GM21786 (cell line): Measurements from ENCODE around the gene RIT2.

ENCODE experiments used
- ATAC-seq: cut with Tn5 transposase; IDR thresholded peaks from one replicate; pipeline ENCODE4 v1.9.1; 2021; ENCODE audit not compliant: unreplicated experiment

The RIT2 gene

DNA sequence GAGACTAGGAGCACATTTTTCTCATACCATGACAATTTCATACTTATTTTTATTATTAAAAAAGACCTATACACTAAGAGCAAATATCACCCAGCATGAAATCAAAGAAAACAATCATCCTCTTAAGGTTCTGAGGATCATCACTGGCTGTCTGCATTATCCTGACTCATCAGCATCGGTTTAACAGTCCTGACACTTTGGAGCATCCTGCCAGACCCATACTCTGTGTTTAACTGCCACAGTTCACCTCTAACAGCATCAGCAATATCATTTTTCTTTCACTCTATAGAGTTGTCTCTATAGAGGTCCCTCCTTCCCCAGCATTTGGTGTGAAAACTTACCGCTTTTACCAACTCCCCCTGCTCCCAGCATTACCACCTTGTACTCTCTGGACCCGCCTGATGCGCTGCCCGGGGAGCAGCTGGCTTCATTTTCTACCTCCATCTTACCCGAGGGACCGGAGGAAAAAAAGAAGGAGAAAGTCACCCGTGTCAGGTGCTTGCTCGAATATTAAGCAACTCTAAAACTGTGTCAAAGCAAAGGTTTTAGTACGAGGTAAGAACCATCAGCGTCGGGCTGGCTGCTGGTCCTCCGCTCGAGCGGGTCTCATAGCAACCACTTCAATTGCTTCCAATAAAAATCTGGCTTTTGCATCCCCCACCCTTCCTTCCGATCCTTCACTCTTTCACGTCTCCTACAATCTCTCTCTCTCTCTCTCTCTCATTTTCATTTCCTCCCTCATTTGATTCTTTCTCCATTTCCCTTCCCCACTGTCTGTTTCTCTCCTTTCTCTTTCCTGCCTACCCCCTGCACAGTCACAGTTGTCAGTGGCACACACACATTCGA lies at the start of gene RIT2:
Gene RIT2, minus strand, starts transcription at position 610 of the 846 bp plus-strand sequence.
- ATAC-seq = no peak

DNA sequence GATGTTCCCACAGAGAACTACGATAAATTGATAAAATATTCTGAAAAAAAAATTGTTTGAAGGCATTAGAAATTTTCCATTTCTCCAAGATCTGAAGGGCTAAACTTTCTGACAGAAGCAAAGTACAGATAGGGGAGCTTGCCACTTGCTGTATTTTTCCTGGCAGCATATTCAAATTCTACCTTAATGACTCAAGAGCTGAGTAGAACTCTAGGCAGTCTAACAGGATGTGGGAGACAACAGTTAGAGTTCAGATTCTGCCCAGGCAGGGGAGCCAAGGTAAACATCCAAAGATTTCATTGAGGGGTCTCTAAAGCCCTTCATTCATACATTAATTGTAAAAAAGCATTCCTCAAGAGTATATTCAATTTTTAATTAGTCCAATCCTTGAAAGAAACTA lies 46.0 kb upstream of the RIT2 start:
- no peak for ATAC-seq

DNA sequence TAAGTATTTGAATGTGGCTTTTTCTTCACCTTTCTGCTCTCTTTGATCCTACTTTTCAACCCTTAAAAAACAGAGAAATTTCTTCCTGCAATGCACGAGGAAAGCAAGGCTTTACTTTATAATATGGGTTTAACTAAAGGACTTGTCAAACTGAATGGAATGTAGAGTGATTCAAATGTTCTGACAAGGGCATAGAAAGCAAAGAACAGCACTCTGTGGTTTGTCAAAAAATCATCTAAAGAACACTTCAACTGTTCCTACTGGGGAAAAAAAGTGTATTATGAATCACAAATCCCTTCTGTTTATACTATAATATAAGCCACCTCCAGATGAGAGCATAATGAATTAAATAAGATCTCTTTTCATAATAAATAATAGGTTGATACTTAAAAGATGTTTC lies 45.0 kb upstream of the RIT2 start:
- no peak for ATAC-seq

DNA sequence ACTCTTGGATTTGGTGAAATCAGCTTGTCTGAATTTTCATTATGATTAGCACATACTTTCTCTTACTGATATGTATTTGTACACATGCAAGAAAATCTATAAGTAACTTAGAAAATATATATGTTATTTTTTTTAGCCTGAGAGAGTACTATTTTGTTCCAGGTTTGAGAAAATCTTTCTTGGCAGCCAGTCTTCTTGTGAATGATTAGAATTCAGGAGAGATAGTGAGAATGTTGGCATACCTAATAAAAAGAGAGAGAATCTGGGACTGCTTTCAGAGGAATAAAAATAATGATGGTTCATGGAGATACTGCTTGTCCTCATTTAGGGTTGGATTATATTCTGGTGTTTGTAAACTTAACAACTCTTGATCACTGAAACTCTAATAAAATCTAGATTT lies 44.4 kb upstream of the RIT2 start:
- no peak for ATAC-seq

DNA sequence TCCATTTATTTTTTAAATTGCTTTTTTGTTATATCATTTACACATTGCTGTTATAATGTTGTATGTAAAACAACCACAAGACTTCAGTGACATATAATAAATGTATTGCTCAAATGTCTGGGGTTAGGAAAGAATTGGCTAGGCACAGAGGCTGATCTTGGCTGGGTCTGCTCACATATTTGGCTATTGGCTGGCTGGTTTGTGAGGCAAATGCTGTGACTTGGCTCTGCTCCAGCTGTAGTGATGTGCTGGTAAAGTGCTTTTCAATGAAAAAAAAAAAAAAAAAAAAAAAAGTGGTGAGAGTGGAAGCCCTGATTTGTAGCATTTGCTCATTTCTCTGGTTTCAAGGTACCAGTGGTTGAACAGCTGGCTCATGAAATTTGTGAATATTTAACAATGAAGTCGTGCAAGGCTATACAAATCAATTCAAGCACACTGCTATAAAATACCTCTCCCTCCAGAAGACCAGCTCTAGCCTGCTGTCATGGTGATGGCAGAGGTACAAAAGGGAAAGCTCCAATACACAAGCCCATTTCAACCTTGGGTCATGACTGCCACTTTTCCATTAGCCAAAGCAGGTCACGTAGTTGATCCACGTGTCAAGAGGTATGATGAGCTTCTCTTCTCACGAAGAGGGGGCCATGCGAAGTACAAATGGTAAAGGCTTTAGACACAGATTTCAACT lies 43.7 kb upstream of the RIT2 start:
- no peak for ATAC-seq

DNA sequence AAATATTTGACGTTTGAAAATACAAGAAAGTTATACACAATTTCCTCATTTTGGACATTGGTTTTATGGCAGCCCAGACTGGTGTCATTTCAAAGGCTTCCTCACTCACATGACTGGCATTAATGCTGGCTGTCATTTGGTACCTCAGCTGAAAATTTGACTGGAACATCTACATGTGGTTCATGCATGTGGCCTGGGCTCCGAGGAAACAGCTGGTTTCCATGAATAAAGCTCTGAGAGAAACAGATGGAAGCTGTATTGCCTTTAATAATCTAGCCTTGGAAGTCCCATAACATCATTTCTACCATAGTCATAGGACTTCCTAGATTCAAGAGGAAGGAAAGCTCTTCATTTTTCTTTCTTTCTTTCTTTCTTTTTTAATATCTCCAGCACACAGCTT lies 42.9 kb upstream of the RIT2 start:
- ATAC-seq = no peak

DNA sequence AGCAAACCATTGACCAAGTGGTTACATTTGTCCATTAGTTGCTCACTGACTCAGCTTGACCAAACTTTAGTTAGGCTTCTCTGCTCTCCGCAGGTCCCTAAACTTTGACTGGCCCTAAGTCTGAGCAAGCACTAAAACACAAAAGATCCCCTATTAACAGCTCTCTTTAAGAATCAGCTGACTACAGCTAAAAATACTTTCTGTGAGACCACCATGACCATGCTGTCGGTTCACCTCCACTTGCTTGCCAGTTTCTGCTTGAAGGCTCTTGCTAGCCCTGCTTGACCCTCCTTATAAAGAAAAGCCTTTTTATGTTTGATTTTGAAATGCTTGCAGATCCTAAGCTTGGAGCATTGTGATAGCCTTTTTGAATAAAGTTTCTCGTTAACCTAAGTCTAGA lies 40.4 kb upstream of the RIT2 start:
- ATAC-seq = no peak

DNA sequence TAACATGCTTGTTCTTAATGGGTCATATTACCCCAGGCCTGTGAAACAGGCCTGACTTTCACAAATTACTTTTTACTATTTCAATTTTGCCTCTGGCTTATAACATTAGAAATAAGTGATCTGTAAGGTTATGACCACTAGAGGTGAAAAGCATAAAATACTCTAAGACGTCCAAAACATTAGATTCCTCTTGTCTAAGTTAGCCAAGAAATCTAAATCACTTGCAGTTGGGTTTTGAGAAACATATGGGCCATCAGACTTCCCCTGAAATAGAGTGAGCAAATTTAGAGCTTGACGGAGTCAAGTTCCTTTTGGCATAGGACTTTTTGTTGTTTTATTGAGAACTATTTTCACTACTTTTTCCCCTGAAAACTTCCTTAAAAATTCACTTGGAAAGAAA lies 32.7 kb upstream of the RIT2 start:
- ATAC-seq = no peak

DNA sequence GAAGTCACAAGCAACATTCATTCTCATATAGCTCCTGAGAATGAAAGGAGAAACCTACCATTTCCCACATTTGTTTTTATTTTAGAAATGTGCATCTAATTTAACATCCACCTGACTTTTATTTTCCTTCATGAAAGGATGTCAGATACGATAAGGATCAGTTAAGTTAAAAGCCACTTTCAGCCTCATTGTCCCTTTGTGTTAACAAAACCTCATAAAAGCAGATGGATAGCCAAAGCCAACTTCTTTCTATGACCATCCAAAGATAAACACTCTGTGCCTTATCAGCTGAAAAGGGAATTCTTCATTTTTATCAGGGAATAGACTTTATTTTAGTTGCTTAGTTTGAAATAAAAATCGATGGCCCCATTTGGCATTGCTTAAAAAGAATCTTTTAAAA lies 25.7 kb upstream of the RIT2 start:
- no peak for ATAC-seq

DNA sequence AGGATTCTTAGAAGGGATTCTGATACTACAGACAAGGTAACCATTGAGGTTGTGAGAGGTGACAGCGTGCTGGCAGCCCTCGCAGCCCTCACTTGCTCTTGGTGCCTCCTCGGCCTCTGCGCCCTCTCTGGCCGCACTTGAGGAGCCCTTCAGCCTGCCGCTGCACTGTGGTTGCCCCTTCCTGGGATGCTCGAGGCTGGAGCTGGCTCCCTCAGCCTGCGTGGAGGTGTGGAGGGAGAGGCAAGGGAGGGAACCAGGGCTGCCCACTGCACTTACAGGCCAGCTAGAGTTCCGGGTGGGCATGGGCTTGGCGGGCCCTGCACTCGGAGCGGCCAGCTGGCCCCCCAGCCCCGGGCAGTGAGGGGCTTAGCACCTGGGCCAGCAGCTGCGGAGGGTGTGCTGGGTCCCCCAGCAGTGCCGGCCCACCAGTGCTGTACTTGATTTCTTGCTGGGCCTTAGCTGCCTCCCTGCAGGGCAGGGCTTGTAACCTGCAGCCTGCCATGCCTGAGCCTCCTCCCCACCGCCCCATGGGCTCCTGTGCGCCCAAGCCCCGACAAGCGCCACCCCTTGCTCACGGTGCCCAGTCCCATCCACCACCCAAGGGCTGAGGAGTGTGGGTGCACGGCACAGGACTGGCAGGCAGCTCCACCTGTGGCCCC lies 23.9 kb upstream of the RIT2 start:
- ATAC-seq = no peak

DNA sequence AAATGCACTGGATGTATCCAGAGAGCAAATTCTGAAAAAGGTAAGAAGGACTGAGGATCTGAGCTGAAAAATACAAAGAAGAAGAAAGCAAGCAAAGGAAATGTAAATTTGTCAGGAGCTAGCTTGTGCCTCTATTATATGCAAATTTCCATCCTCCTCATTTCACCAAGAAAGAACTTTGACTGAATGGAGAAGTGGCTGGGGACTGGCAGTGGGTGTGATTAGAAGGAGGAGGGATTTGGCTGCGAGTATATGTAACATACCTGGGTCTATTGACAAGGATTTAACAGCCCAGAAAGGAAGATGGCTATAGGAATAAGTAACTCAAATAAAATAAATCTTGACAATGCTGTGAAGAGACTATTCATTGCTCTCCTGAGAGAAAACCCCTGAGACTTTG lies 19.4 kb upstream of the RIT2 start:
- no peak for ATAC-seq

DNA sequence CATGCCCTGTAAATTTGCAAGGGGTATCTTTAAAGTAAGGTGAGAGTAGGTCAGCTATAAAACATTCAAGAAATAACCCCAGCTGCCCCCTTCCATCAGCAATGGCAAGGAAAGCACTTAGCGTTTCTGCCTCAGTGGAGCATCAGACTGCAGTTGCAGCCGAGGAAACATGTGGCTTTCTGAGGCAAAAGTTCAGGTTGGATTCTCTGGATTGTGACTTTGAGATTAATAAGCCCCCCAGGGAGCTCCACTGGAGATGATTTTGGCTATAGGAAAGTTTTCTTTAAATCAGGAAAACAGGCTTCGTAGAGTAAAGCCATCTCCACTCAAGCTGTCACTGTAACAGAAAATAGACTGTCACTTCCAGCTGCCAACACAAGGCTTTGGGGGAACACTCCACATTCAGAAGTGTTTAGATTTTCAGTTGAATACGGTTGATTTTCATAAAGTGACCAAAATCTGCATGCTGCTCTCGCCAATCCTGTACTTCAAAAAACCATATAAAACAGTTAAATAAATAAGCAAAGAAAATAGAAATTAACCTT lies 15.3 kb upstream of the RIT2 start:
- ATAC-seq = no peak

DNA sequence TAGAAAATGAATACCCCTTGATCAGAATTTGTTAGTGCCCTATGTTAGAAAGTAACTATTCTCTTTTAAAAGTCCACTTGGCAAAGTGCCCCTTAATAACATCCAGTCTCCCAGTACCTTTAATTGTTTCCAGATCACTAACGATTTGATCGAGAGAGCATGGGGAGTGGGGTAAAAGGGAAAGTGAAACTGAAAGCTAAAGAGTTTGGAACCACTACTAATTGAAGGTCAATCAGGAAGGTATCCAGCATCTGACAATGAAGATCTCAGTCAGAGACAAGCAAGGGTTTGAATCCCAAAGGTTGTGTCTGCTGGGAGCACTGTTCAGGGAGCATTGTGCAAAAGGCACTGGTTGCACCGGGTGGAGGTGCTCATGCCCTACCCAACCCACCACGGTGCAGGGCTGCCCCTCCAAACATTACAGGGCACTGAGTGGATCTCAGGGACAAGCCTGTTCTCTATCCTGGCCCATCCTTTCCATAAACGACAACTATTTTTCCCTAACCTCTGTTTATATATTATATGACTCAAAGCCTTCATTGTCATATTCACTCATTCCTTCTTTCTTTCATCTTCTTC lies 14.6 kb upstream of the RIT2 start:
- no peak for ATAC-seq

DNA sequence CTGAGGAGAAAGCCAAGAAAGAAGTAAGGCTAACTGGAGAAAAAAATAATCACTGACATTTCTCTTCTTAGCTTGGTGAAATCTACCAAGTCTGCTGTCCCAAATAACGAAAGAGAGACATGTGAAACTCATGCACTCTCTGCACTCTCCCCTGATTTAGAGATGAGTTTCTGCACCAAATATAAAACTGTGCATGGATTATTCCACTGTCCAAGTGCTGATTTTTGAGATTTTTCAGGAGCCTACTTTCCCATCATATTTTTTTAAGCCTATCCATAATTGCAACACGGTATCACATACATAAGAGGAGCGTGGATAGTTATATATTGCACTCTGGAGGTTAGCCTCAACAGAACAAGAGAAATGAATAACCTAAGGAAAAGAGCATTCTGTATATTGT lies 10.0 kb upstream of the RIT2 start:
- ATAC-seq = no peak

DNA sequence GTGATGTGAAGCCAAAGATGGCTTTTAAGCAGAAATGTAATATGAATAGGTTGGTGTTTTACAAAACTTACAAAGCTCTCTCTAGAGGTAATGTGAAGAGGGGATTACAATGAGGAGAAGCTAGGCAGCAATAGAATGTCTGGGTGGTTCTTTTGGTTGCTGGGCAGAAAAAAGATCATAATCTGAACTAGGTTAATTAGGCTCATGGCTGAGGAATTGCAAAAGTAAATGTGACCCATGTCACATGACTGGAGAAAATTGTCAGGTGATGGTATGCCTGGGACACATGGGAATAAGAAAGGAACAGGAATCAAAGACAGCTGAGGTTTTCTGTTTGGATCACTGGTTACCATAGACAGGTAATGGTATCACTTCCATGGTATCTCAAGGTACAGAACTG lies 7.5 kb upstream of the RIT2 start:
- no peak for ATAC-seq

DNA sequence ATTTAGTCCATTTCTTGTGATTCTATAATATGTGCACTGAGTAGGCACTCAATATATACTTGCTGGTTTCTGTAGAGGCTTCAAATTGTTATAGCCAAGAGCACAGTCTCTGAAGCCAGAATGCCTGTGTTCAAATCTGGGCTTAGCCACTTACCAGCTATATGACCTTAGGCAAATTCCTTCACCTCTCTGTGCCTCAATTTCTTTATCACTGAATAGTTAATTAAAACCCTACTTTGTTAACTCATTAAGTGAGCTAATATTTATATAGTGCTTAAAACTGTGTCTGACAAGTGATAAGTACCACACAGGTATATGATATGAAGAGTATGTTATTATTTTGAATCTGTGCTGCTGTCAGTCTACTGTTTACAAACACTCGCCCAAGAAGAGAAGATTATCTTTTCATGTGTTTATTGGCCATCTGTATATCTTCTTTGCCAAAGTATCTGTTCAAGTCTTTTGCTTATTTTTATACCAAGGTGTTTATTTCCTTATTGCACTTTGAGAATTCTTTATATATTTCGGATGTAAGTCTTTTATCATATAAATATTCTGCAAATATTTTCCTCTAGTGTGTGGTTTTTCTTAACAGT lies 1.3 kb upstream of the RIT2 start:
- no peak for ATAC-seq

DNA sequence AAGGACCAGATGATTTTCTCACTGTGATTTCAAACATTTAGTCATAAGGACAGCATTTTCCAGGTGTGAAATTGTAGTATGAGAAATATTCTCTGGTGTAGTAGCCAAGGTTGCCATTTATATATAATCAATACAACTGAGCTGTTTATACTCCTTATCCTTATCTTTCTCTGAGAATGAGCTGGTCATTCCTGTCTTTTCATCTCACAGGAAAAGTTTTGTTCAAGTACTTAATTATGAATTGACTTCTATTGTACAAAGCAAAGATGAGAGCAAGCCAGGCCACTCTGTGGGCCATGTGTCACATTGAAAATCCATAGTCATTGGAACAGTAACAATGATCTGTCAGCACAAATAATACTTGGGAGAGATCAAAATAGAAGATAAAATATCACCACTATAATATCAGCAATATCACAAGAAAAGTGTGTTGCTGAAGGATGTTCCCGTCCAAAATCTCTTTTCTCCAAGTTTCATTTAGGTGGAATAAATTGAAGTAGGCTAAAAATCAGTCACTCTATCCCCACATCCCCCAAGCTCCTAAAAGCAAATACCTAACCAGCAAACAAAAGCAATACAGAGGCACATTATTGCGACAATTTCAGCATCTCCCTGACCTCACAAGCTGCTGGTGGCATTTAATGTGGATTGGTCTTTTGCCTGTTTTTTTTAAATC lies 2.1 kb downstream of the RIT2 start:
- no peak for ATAC-seq

DNA sequence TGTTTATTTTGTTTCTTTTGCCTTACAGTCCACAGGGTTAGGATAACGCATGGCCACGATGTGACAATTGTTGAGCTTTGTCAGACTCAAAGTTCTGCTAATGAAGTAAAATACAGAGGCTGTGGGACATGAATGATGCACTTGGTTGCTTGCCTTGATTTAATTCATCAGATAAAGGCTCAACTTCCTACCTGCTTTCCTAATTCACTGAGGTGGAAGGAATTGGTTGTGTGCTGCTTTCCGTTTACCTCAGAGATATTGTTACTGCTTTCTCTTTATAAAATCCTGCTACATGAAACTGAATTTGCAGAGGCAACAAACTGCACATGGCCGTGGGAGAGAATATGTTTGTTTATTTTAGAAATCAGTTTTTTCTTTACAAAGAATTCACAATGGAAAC lies 6.6 kb downstream of the RIT2 start:
- no peak for ATAC-seq

DNA sequence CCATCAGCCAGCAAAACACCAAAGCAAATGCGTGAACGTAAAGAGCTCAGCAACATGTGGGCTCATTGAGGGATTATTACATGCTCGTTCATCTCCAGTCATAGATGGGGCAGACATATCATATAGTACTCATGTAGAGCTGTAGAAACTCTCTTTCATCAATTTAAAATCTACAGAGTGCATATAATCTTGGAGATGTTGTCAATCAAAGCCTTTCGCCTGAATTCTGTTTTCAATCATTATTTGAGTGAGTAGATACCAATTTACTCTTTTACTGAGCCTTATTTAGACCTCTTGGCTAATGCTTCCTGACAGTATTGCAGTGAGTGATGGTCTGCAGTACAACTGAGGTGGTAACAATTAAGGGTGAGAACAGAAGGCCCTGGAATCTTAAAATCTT lies 7.0 kb downstream of the RIT2 start:
- no peak for ATAC-seq

DNA sequence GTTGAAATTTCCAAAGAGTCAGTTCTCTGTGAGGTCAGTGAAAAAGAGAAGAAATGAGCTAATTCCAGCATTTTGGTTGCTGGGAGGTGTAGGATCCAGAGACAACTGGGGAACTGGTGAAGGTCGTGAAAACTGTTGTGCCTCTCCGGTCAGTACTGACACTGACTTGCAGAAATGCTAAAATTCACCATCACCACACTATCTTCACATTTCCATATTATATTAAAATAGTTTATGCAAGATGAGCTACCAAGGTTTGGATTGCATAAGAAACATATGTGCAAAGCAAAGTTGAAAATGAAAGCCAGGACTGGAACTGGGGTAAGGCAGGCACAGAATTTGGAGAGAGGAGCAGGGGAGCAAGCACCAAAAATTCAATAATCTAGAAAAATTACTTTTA lies 21.8 kb downstream of the RIT2 start:
- ATAC-seq = no peak

DNA sequence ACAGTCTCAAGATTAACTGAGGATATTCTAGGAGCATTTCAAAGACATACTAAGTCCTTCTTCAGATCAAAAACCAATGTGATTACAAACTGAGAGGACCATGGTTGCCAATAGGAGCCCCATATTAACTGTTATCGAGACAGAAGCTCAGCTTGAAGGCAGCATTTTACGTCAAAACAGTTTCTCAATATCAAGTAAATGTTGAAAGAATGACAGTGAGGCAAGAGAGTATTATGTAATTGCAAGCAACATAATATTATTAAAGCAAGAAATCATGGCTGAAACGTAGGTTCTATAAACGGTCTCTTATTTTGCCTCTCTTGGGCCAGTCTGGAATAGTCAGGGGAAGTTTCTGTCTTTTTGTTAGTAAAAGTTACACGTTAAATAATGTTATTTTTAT lies 22.9 kb downstream of the RIT2 start:
- no peak for ATAC-seq
